Neuronal stem cell (in vitro differentiated cells): ENCODE measurements around the gene UTRN.

ENCODE experiments used
- DNase-seq: peaks from one replicate; pipeline ENCODE4 v3.0.0-alpha.2; 2013; ENCODE audit warnings: low spot score
- H2AFZ ChIP-seq: one replicate; pipeline ENCODE4 v1.6.1; 2013; ENCODE audit warnings: mild to moderate bottlenecking, low read length, inconsistent platforms
- H2AK5ac ChIP-seq: 2 replicates; pipeline ENCODE4 v1.6.1; 2013; ENCODE audit warnings: low read depth, mild to moderate bottlenecking, inconsistent platforms, low read length, moderate library complexity, mixed read lengths
- H2BK120ac ChIP-seq: 2 replicates; pipeline ENCODE4 v1.6.1; 2013; ENCODE audit warnings: low read depth, mild to moderate bottlenecking, inconsistent platforms, low read length, moderate library complexity, mixed read lengths
- H2BK12ac ChIP-seq: one replicate; pipeline ENCODE4 v1.6.1; 2013; ENCODE audit warnings: low read length, inconsistent platforms
- H2BK15ac ChIP-seq: 2 replicates; pipeline ENCODE4 v1.6.1; 2013; ENCODE audit warnings: mild to moderate bottlenecking, low read length, inconsistent platforms, mixed read lengths
- H2BK5ac ChIP-seq: one replicate; pipeline ENCODE4 v1.6.1; 2013; ENCODE audit warnings: inconsistent platforms, mild to moderate bottlenecking, low read length, moderate library complexity
- H3K14ac ChIP-seq: one replicate; pipeline ENCODE4 v1.6.1; 2013; ENCODE audit warnings: low read length, inconsistent platforms
- H3K18ac ChIP-seq: 2 replicates; pipeline ENCODE4 v1.6.1; 2013; ENCODE audit warnings: low read length, inconsistent platforms
- H3K23ac ChIP-seq: 2 replicates; pipeline ENCODE4 v1.6.1; 2013; ENCODE audit warnings: low read depth, mild to moderate bottlenecking, mixed read lengths, low read length, inconsistent platforms; ENCODE audit not compliant: poor library complexity
- H3K27ac ChIP-seq: replicated peaks from 3 replicates; pipeline ENCODE4 v1.5.1; 2013; ENCODE audit warnings: low read length, inconsistent platforms
- H3K27me3 ChIP-seq, 3 experiments: 2 replicates each; pipeline ENCODE4 v1.6.1; 2013; ENCODE audit warnings: low read length in 3 of 3, mild to moderate bottlenecking in 2 of 3, inconsistent platforms in 1 of 3, low read depth in 1 of 3, mixed read lengths in 1 of 3, moderate library complexity in 1 of 3; ENCODE audit not compliant: control insufficient read depth in 3 of 3, insufficient read depth in 3 of 3
- H3K36me3 ChIP-seq, 2 donors: replicated peaks in 1 of 2; 2 replicates each; pipeline ENCODE4 v1.6.1; 2013; ENCODE audit warnings: low read length in 2 of 2; ENCODE audit not compliant: control insufficient read depth in 2 of 2, insufficient read depth in 2 of 2
- H3K4ac ChIP-seq: 2 replicates; pipeline ENCODE4 v1.6.1; 2013; ENCODE audit warnings: inconsistent platforms, mild to moderate bottlenecking, low read length, moderate library complexity
- H3K4me1 ChIP-seq, 2 donors: 1 replicate in 1 of 2; 2 replicates in 1 of 2; pipeline ENCODE4 v1.6.1; 2013; ENCODE audit warnings: low read length in 2 of 2, low read depth in 1 of 2; ENCODE audit not compliant: control insufficient read depth in 2 of 2, insufficient read depth in 1 of 2
- H3K4me2 ChIP-seq: one replicate; pipeline ENCODE4 v1.6.1; 2013; ENCODE audit warnings: mild to moderate bottlenecking, low read length, inconsistent platforms; ENCODE audit not compliant: insufficient read depth, poor library complexity, severe bottlenecking
- H3K4me3 ChIP-seq, 2 donors: 2 replicates each; pipeline ENCODE4 v1.5.1; 2013; ENCODE audit warnings: low read length in 2 of 2, mild to moderate bottlenecking in 2 of 2, inconsistent platforms in 1 of 2, moderate library complexity in 1 of 2
- H3K79me1 ChIP-seq: one replicate; pipeline ENCODE4 v1.6.1; 2013; ENCODE audit warnings: low read depth, mild to moderate bottlenecking, inconsistent platforms, low read length, moderate library complexity
- H3K9ac ChIP-seq: one replicate; pipeline ENCODE4 v1.6.1; 2013; ENCODE audit warnings: mild to moderate bottlenecking, low read depth, low read length, inconsistent platforms; ENCODE audit not compliant: poor library complexity
- H3K9me3 ChIP-seq, 2 donors: replicated peaks in 1 of 2; 2 replicates each; pipeline versions ENCODE3 to v1.6.1; 2013; ENCODE audit warnings: low read length in 2 of 2, mild to moderate bottlenecking in 2 of 2, inconsistent platforms in 1 of 2, low read depth in 1 of 2, mixed read lengths in 1 of 2, moderate library complexity in 1 of 2; ENCODE audit not compliant: control insufficient read depth in 2 of 2, insufficient read depth in 1 of 2
- H4K8ac ChIP-seq: one replicate; pipeline ENCODE4 v1.6.1; 2013; ENCODE audit warnings: low read depth, mild to moderate bottlenecking, inconsistent platforms, low read length, moderate library complexity
- H4K91ac ChIP-seq: one replicate; pipeline ENCODE4 v1.6.1; 2013; ENCODE audit warnings: low read length, low read depth, mild to moderate bottlenecking, inconsistent platforms; ENCODE audit not compliant: poor library complexity
- WGBS, 2 donors: extraction: QIAGEN DNeasy Blood & Tissue Kit; methylation state at CpG; one replicate each; pipeline ENCODE4 v1.1.7; 2013; ENCODE audit warnings: missing lambda C conversion rate in 2 of 2, mixed read lengths in 1 of 2; ENCODE audit not compliant: insufficient read length in 2 of 2, insufficient replicate concordance in 1 of 2; ENCODE audit errors: extremely low coverage in 2 of 2; 5-methylcytosine and 5-hydroxymethylcytosine counted together

UTRN gene

DNA sequence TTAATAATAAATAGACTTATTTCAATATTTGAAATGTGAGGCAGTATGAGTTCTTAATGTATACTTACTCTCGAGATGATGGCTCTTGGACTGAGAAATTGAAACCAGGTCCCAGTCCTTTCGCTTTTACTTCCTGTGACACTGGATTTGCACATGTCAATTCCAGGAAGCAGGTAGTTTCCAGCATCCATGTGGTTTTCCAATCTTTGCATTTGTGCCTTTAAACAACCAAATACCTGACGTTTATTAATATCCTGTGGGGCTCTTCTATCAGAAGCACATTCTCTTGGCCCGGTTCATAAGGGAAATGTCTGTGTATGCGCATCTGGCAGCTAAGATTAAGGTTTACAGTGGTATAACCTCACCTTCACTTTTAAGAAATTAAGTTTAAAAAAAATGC is 13.1 kb downstream of the UTRN start:
- peaks cover 9 to 67% of the 10 kb centered on the region in 2 donors for H3K36me3 ChIP-seq
- H3K14ac ChIP-seq, result no peak overlapping the region
- peaks cover 2% of the 10 kb centered on the region for H3K79me1 ChIP-seq
- no peak overlapping the region for H2AK5ac ChIP-seq
- H2BK5ac ChIP-seq, result no peak overlapping the region
- H3K9ac ChIP-seq, result no peak overlapping the region
- H4K91ac ChIP-seq, result no peak overlapping the region
- peaks cover 3 to 30% of the 10 kb centered on the region in 2 donors for H3K9me3 ChIP-seq
- H4K8ac ChIP-seq, result no peak overlapping the region
- no peak overlapping the region for H3K27ac ChIP-seq
- H3K23ac ChIP-seq, result no peak overlapping the region
- H3K4ac ChIP-seq, result no peak overlapping the region
- H2BK15ac ChIP-seq, result no peak overlapping the region
- H2AFZ ChIP-seq, result no peak overlapping the region
- H3K4me1 ChIP-seq, result peaks cover 0 to 4% of the 10 kb centered on the region in 2 donors
- no peak overlapping the region for H3K18ac ChIP-seq
- no peak overlapping the region for H2BK12ac ChIP-seq
- H3K27me3 ChIP-seq, result no peaks in the 10 kb centered on the region
- DNase-seq, result no peak
- WGBS, 2 donors, result no CpG with 5 or more reads among the region's 5 CpGs
- no peak overlapping the region for H3K4me3 ChIP-seq
- H2BK120ac ChIP-seq, result no peak overlapping the region
- H3K4me2 ChIP-seq, result no peak overlapping the region

DNA sequence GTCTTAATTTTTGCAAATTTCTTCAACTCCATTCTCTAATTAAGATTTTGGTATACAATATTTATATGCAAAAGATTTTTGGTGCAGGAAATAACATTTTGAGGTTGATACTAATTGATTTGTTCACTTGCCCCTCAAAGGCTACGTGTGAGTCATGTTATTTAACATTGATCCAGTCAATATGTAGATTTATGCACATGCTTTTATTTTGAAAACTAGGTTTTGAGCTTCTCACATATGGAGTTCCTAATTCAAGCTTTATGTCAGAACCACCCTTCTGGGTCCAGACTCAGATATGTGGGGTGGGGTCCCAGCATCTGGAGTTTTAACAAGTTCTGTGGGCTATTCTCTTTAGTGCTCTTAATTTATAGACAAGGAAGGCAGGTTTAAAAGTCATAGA is 13.8 kb downstream of the UTRN start:
- no CpG with 5 or more reads among the region's 1 CpG for WGBS, 2 donors
- no peak overlapping the region for H3K14ac ChIP-seq

DNA sequence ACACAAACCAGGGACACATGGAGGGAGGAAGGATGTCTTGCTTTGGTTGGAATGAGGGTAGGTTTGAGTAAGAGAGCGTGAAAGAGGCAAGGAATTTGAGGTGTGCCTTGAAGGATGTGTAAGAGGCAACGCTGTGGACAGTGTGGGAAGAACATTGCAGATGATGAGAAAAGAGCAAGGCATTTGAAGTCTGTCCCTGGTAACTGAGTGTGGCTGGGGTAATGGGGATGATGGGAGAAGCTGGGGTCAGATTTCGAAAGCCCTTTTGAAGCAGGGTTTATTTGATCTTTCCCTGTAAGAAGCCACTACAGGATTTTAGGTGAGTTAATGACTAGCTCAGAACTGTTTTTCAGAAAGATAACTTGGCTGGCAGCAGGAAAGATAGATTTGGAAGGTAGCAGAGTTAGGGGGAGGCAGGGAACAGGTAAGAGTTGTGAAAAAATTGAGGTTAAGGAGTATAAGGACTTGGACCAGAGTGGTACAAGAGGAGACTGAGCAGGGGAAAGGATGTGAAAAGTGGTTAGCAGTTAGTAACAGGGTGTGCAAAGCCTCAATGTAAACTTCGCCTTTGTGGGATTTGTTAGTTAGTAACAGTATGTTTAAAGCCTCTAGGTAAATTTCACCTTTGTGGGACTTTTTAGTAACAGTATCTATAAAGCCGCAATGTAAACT is 17.7 kb downstream of the UTRN start:
- Histone ChIP-seq H3K9ac (no peak overlapping the region), H3K9me3 (peaks cover 0 to 5% of the 10 kb centered on the region in 2 donors), H3K36me3 (peaks cover 2 to 21% of the 10 kb centered on the region in 2 donors), H3K27ac (no peak overlapping the region), H3K4me2 (no peak overlapping the region), H2BK5ac (no peak overlapping the region), H2AK5ac (no peak overlapping the region), H3K27me3 (no peaks in the 10 kb centered on the region), H4K8ac (no peak overlapping the region), H3K79me1 (peaks cover 5% of the 10 kb centered on the region), H3K4me3 (no peak overlapping the region), H3K4me1 (peaks cover 0 to 4% of the 10 kb centered on the region in 2 donors), H2BK12ac (no peak overlapping the region), H2BK120ac (no peak overlapping the region), H2AFZ (no peak overlapping the region), H2BK15ac (no peak overlapping the region), H3K14ac (no peak overlapping the region), H4K91ac (no peak overlapping the region), H3K4ac (no peak overlapping the region), H3K18ac (no peak overlapping the region), H3K23ac (no peak overlapping the region)
- DNase-seq, result no peak
- 100% methylated on average over 1 of the region's 5 CpGs; no CpG with 5 or more reads in 1 of the 2 donors for WGBS, 2 donors

More for the DNA sequence above, 13.8 kb downstream of the UTRN start:
- Histone ChIP-seq H3K4ac (no peak overlapping the region), H3K36me3 (peaks cover 9 to 60% of the 10 kb centered on the region in 2 donors), H2BK12ac (no peak overlapping the region), H3K18ac (no peak overlapping the region), H3K4me1 (peaks cover 0 to 4% of the 10 kb centered on the region in 2 donors), H2BK5ac (no peak overlapping the region), H3K27me3 (no peaks in the 10 kb centered on the region), H3K4me3 (no peak overlapping the region), H3K4me2 (no peak overlapping the region), H3K9ac (no peak overlapping the region), H3K27ac (no peak overlapping the region), H2AFZ (no peak overlapping the region), H4K8ac (no peak overlapping the region), H4K91ac (no peak overlapping the region), H2BK120ac (no peak overlapping the region), H2AK5ac (no peak overlapping the region), H3K9me3 (peaks cover 3 to 30% of the 10 kb centered on the region in 2 donors), H3K79me1 (peaks cover 2% of the 10 kb centered on the region), H2BK15ac (no peak overlapping the region), H3K23ac (no peak overlapping the region)
- no peak for DNase-seq

DNA sequence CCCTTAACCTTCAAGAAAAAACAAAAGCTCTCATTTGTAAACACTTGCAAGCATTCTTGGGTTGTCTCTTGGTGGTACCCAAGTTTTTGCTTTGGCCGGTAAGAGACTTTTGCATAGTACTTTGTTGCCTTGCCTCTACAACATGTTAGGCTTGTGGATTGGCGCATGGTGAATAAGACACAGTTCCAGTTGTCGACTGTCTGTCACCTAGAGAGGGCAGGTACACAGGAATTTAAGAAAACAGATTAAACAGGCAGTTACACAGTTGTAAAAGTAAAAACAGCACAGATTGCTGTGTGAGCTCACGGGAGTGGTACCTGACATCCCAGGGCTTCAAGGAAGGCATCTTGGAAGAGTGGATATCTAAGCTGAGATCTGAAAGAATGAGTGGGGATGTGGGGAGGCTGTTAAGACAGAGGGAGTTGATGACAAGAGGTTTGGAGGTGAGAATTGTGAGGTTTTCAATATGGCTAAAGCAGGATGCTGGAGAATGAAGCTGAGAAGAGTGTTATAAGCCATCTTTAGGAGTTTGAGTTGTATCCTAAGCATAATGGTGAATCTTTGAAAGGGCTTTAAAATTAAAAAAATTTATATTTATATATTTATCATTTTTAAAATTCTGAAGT is 19.2 kb downstream of the UTRN start:
- Histone ChIP-seq H3K9ac (no peak overlapping the region), H2BK12ac (no peak overlapping the region), H3K27ac (no peak overlapping the region), H2BK120ac (no peak overlapping the region), H3K9me3 (no peaks in the 10 kb centered on the region), H3K4ac (no peak overlapping the region), H3K4me1 (peaks cover 2 to 5% of the 10 kb centered on the region in 2 donors), H3K4me2 (no peak overlapping the region), H4K91ac (no peak overlapping the region), H3K4me3 (no peak overlapping the region), H3K23ac (no peak overlapping the region), H3K36me3 (peaks cover 2 to 26% of the 10 kb centered on the region in 2 donors), H2BK5ac (no peak overlapping the region), H3K27me3 (no peaks in the 10 kb centered on the region), H2AFZ (no peak overlapping the region), H3K79me1 (peaks cover 5% of the 10 kb centered on the region), H4K8ac (no peak overlapping the region), H2BK15ac (no peak overlapping the region), H3K18ac (no peak overlapping the region), H2AK5ac (no peak overlapping the region), H3K14ac (no peak overlapping the region)
- DNase-seq, result no peak
- no CpG with 5 or more reads among the region's 4 CpGs for WGBS, 2 donors
